ENCODE measurements around the gene CABLES1.
"Not testable (repeated sequence)": the region's sequence is repeated elsewhere in the genome, so short reads cannot be mapped to it uniquely, and the experiment has no call there.

The CABLES1 gene

DNA sequence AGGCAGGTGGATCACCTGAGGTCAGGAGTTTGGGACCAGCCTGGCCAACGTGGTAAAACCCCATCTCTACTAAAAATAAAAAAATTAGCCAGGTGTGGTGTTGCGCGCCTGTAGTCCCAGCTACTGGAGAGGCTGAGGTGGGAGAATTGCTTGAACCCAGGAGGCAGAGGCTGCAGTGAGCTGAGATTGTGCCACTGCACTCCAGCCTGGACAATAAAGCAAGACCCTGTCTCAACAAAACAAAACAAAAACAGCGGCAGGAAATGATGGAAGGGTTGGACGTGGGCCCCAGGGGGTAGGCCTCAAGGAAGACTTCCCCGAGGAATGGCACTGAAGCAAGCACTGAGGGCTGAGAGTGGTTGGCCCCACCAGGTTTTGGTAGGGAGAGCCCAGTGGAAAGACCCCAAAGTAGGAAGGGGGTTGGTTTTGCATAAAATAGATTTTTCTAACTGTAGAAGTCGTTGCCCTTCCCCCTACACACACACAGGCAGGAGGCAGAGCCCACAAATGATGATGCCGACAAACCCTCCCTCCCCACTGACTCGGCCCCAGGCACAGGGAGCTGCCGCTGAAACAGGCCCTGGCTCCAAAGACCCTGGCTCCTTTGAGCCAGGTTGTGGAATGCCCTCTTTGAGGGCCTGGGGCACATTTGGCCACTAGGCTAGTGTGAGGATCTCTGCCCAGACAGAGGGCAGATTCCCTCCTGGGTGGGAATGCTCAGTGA lies 104.8 kb downstream of the CABLES1 start:
- no peak for DNase-seq

DNA sequence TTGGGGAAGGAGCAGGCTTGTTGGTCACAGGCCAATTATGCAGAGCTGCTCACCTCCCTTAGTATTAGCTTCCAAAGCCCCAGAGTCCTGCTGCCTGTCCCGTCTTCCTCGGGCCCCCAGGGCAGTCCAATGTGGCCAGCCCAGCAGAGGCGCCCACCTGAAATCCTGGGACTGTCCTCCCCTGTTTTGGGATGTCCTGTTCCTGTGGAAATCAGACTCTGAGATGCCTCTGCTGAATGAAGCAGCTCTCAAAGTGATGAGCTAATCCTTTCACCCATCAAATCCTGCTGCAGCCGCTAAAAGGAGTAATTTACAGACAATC lies 105.3 kb downstream of the CABLES1 start:
- no peak for DNase-seq

DNA sequence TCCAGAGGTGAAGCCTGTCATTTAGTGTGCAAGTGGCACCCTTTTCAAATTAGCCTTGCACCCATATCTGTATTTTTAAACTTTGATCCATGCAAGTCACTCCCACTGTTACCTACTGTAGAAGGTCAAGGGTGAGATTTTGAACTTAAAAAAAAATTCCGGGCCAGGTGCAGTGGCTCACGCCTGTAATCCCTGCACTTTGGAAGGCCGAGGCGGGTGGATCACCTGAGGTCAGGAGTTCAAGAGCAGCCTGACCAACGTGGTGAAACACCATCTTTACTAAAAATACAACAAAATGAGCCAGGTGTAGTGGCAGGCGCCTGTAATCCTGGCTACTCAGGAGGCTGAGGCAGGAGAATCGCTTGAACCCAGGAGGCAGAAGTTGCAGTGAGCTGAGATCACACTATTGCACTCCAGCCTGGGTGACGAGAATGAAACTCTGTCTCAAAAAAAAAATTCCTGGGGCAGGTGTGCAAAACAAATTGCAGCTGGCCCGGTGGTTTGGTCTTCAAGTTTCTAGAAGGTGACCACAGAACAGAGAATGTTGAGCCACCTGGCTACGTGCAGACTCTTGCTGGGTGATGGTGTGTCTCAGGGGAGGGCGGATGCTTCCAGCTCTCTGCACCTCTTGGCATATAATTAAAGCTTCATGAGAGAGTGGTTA lies 106.7 kb downstream of the CABLES1 start:
- DNase-seq = not testable (repeated sequence)

DNA sequence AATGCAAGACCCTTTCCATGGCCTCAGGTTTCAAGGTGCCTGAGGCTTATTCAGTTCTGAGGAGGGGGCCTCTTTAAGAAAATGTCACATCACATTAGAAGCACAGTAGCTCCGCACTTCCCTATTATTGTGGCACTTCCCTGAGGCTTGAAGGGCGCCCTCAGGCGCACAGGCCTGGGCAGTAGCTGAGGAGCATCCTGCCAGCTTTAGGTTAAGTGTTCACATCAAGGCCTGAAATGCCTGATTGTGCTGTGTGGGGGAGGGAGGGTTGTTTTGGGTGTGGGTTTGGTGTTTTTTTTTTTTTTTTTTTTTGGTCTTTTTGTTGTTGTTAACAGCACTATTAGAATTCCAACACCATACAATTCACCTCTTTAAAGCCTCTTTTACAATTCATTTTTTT lies 107.9 kb downstream of the CABLES1 start:
- DNase-seq = no peak

DNA sequence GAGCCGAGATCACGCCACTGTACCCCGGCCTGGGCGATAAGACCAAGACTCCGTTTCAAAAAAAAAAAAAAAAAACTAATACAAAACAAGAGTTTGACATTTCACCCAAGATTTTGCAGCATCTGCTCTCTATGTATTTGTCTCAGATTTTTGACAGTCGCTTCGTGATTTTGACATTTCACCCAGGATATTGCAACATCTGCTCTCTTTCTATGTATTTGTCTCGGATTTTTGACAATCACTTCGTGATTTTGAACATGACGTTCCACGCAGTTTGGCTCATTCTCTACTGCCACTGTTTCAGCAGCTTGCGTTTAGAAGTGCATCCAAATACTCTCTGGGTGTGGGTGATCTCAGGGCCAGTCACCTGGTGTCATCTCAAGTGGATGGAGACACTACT lies 108.5 kb downstream of the CABLES1 start:
- no peak for DNase-seq

DNA sequence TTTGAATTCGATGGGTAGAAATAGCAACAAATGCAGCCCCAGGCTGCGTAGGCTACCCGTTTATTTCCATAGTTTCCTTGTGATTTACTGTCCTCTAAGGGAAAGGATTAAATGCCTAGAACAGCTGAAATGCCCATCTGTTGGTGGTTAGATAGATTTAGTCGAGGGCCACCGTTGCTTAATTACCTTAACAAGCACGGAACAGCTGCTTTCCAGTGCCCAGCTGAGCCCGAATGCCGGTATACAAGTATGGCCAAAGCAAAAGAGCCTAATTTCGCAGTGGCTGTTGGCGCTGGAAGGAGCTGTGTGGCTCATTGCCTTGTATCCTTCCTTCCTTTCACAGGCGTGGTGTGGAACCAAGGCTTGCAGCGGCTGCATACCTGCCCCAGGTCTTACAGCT lies 109.1 kb downstream of the CABLES1 start:
- peak in 1 of 51 donors; percentile 32 for DNase-seq

DNA sequence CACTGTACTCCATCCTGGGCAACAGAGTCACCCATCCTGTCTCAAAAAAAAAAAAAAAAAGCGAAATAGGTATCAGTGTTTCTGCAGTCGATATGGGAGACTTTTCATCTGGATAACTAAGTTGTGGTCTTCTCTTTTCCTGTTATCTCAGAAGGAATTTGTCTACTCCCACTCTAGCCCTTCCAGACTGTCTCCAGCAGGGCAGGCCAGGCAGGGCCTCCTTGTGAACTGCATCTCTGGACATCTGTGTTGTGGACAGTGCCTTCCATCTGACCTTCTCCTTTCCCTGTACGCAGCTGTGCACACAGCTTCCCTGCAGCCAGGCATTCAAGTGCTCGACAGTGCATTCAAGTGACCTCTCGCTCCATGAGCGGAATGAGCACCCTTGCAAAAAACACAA lies 110.2 kb downstream of the CABLES1 start:
- DNase-seq = no peak

DNA sequence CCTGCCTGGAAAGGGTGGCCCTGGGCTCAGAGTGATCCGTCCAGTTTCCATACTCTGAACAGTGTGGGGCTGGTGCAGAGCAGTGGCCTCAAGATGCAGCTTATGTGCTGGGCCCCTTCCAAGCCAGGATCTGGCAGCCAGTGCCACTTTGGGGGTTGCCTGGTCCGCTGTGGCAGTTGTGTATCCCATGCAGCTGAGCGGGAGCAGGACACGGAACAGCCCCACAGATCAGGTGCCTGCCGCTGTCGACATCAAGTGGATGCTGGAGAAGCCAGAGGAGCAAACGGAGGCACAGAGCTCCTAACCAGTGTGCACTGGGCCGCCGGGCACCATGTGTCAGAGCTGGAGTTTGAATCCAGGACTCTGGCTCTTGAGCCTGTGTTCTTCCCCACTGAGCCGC lies 112.0 kb downstream of the CABLES1 start:
- no peak for DNase-seq

DNA sequence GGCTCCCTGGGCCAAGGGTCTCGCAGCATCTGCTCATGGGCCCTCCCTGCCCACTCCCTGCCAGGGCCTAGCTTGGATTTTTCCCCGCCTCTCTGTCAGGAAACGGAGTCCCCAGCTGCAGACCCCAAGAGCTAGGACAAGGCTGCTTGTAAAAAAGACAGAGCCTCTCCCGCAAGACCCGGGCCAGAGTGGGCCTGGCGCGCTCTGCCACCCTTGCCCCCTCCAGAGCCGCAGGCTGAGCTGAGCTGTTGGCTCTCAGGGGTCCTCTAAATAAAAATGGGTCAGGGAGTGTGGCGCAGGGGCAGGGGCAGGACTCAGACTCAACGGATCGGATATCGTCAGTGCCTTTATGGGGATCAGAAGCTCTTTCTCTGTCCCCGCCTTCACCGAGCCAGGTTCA lies 112.6 kb downstream of the CABLES1 start:
- no peak for DNase-seq

DNA sequence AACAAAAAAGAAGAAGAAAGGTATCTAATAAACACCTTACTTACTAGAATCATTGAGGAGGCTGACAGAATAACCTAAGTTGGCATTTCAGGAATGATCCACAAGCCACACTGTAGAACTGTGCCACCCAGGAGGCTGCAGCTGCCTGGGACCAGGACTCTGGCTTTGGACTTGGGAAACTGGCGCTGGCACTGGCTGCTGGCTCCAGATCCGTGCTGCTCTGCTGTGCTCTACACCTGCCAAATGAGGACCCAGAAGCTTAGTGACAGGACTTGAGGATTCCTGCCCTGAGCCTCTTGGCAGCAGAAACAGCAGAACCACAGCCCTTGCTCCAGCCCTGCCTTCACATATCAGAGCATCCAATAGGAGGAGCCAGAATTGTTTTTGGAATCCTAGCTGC lies 113.5 kb downstream of the CABLES1 start:
- no peak for DNase-seq

DNA sequence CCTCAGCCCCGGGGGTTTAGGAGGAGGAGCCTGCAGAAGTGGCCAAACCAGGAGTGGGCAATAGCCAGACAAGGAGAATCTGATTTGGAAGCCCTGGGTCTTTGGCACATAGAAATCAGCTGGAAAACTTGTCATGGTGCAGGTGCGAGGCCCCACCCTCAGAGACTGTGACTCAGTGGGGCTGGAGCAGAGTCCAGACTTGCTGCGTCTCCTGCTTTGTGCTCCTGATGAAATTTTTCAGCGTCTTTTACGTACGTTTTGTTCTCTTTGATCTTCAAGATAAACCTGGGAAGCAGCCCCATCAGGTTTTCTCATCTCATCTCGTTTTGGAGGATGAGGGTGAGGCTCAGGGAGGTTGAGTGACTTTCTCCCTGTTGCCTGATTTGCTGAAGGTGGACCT lies 114.1 kb downstream of the CABLES1 start:
- DNase-seq = no peak

DNA sequence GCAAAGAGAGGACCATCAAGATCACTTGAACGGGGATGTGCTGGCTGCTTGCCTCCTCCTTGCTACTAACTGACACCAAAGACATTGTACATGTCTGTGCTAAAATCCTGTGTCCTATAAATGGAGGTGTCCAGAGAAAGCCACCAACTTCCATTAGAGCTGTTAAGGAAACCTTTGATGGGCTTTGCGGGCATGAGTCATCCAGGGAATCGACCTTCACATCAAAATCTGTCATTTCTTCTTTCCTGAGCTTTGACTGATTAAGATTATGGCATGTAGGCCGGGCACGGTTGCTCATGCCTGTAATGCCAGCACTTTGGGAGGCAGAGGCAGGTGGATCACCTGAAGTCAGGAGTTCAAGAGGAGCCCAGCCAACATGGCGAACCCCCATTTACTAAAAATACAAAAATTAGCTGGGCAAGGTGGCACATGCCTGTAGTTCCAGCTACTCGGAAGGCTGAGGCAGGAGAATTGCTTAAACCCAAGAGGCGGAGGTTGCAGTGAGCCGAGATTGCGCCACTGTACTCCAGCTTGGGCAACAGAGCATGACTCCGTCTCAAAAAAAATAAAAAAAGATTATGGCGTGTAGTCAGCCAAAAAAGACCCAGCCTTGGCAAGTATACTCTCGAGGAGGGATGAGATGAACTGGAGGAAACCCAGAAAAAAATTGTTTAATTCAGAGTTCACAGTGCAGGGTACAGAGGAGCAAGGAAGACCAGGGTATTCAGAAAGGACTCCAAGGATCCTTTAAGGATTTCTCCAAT lies 115.8 kb downstream of the CABLES1 start:
- DNase-seq = no peak

DNA sequence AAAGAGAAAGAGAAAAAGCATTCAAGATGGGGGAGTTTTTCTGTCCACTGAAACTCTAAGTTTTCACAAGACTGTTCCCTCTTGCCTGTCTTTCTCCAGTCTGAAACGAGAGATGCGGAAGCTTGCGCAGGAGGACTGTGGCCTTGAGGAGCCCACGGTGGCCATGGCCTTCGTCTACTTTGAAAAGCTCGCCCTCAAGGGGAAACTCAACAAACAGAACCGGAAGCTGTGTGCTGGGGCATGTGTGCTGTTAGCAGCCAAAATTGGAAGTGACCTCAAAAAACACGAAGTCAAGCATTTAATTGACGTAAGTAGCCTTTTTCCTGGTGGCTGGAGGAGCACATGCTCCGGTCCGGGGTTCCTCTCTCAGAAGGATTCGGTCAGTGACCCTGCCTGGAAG lies 118.3 kb downstream of the CABLES1 start:
- DNase-seq = no peak

DNA sequence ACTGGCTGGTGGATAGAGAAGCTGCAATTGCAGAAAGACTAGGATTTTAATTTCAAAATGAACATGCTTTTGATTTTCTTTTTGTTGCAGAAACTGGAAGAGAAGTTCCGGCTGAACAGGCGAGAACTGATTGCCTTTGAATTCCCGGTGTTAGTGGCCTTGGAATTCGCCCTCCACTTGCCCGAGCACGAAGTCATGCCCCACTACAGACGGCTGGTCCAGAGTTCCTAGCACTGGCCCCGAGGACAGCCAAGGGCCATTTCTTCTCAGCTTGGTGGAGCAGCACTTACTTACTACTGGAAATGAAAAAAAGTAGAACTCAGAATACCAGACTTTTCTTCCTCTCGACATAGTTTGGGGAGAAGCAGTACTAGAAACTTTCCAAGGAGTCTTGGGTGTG lies 121.9 kb downstream of the CABLES1 start:
- DNase-seq = no peak

DNA sequence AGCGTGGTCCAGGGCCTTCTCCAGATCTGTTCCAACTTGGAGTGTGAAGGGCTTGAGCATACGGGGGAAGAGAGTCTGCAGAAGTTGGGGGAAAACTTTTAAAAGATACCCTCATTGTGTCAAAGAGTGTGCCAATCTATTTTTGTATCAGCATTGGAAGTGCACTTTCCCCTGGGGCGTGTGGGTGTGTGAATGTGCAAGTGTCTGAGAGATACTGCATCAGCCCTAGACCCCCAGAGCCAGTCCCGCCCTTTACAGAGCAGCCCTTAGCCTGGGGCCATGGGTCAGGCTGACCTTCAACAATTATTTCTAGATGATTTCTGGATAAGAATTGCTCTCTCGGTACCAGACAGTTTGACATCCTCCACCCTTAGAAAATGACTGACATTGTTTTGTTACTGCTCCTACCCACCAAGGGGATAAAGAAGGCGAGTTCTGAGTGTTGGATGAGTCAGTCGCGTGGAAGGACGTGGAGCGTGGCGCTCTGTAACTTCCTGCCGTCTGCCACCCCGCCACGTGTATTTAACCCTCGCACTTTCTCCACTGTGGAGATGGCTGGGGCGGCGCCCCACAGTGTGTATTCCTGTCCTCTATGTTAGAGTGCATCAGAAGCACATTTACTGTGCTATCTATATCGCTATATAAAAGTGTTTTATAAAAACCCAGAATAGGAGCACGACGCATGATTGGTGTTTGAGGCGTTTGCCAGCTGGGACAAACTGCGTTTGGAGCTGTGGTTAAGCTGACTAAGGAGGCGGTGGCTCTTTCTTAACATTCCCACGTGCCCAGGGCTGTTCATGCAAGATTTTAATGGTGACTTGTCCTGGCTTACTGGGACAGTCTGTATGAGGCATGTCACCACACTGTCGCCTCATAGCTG lies 122.6 kb downstream of the CABLES1 start:
- peak in 1 of 51 donors; percentile 81 for DNase-seq

DNA sequence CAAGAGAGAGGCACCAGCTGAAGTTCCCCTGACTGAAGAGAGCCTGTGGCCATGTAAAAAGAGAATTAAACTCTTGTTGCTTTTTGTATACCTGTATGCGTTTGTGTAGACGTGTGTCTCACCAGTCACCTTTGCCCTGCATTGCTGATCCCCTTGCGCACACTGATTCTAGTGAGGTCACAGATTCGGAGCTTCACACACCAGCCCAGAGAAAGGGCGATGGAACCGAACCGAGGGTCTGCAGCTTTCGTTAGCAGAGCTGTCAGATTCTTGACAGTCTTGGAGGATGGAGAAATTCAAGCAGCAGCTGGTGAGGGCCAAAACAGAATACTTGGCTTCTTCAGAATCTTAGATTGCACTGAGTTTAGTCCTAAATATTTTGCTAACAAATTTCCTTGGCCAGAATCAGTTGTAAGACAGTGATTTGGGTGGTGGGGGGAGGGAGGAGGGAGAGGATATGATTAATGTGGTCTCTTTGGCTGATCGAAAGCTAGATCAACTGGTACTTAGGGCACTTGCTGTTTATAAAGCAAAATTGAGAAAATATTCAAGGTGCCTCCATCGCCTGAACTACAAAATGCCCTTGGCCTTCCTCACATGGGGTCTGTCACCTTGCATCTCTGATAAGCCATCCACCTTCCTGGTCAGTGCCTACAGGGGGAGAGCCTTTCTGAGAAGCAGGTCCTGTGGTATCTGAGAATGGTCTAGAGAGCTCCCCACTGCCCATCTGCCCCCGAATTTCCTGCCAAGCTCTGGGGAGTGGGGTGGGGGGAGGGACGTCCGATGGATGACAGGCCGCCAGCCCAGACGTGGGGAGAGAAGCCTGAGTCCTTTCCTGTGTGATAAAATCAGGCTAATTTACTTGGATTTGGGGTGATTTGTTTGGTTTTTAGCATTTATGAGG lies 123.5 kb downstream of the CABLES1 start:
- DNase-seq = no peak

DNA sequence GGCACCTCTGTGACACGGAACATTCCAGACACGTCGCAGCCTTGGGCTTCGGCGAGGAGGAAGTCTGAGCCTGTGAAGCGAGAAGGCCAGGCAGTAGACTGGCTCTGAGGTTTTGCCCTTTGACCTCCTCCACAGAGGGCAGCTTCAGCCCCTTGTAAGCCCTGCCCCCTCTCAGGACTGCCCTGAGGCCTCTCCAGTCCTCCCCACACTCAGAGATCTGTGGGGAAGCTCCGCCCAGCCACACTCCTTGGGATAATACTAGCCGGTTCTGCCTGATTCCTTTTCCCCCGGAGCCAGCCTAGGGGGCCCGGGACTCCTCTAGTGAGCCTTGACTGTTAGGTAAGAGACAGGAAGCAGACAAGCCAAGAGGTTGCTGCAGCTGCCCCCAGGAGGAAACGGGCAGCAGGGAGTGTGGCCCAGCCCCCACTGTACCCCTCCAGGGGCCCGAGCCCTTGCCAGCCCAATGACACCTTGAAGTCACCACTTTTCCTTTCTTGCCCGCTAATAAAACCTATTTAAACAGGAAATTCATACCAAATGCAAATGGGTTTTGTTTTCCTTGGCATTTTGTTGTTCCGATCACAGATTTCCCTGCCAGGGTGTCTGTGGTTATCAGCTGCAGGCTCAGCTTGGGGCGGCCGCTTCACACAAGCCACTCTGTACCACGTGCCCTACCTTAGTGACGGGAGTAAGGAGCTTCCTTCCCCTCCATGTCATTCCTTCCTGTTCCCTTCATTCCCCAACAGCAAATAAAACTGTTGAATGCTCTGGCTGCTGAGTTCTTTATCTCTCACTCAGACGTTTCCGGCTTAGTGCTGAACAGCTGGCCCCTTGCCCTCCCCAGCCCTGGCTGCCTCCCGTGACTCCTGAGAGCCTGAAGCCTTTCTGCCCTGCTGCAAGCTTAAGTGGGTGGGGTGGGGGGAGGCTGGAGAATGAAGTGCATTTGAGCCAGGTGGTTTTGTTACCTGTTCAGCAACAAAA lies 124.7 kb downstream of the CABLES1 start:
- DNase-seq = peak in 29 of 51 donors; percentile 3 to 61 (median 31)

DNA sequence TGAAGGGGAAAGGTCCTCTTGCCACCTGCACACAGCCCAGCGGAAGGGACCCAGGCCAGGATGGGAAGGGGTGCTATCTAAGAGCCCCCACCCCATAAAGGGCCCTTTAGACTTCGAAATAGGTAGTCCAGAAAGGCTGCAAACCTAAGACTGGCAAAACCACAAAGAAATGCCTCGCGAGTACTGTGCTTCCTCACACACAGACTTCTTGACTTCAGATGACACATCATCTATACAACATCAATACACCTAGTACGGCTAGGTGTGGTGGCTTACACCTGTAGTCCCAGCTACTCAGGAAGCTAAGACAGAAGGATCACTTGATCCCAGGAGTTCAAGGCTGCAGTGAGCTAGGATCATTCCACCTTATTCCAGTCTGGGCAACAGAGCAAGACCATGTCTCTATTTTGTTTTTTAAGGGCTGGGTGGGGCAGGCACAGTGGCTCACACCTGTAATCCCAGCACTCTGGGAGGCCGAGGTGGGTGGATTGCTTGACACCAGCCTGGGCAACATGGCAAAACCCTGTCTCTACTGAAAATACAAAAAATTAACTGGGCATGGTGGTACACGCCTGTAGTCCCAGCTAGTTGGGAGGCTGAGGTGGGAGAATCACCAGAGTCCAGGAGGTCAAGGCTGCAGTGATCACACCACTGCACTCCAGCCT lies 125.8 kb downstream of the CABLES1 start:
- DNase-seq = no peak
